ENCODE results near the gene TCTA. TPM values are rescaled to one million over a fixed set of nuclear protein-coding genes. Genes with fewer than 3 reads are reported as not detected.

Gene TCTA
- polyA plus RNA-seq, 3 donors, result 22.4 to 35.5 (median 26.7) TPM

- Mint-ChIP-seq H3K27ac (peak overlapping the region; percentile 68 to 95 (median 82)), H3K36me3 (peaks cover 18 to 45% of the 10 kb centered on the region in 2 donors), H3K4me1 (peaks cover 55% of the 10 kb centered on the region), H3K9me3 (peaks cover 0 to 2% (median 0%) of the 10 kb centered on the region in 7 donors), H3K27me3 (ENCODE audit: low read depth in 3 of 3) (peaks cover 0 to 2% (median 0%) of the 10 kb centered on the region in 3 donors), H3K4me3 (no peak overlapping the region)
- Histone ChIP-seq H3K4me2 (replicated peaks; ENCODE audit: extremely low read depth, low read length, poor library complexity, severe bottlenecking) (no peak overlapping the region), H3K9ac (ENCODE audit: insufficient read depth, low read length, poor library complexity, severe bottlenecking) (no peak overlapping the region), H3K27ac (ENCODE audit: low read depth in 1 of 2, low read length in 2 of 2) (peak overlapping the region; percentile 63 to 81), H3K4me1 (ENCODE audit: control insufficient read depth in 1 of 2, insufficient read depth in 2 of 2, low read length in 2 of 2) (peaks cover 53 to 60% of the 10 kb centered on the region in 2 donors), H3K27me3 (ENCODE audit: control insufficient read depth in 2 of 2, insufficient read depth in 2 of 2, low read length in 2 of 2) (no peaks in the 10 kb centered on the region), H3K9me3 (replicated peaks in 1 of 2; ENCODE audit: control insufficient read depth in 1 of 2, insufficient read depth in 1 of 2, low read length in 2 of 2) (no peaks in the 10 kb centered on the region), H3K79me2 (ENCODE audit: insufficient read depth, low read length) (peaks cover 73% of the 10 kb centered on the region), H4K20me1 (ENCODE audit: insufficient read depth, low read length) (peaks cover 44% of the 10 kb centered on the region), H3K4me3 (replicated peaks in 1 of 3; ENCODE audit: low read depth in 2 of 3, low read length in 3 of 3) (no peak overlapping the region), H2AFZ (ENCODE audit: insufficient read depth, low read depth, low read length, poor library complexity, severe bottlenecking) (no peak overlapping the region), H3K36me3 (replicated peaks in 1 of 2; ENCODE audit: control insufficient read depth in 1 of 2, insufficient read depth in 2 of 2, low read length in 2 of 2) (peaks cover 7 to 19% of the 10 kb centered on the region in 2 donors)
- TF ChIP-seq, protein P1, sequence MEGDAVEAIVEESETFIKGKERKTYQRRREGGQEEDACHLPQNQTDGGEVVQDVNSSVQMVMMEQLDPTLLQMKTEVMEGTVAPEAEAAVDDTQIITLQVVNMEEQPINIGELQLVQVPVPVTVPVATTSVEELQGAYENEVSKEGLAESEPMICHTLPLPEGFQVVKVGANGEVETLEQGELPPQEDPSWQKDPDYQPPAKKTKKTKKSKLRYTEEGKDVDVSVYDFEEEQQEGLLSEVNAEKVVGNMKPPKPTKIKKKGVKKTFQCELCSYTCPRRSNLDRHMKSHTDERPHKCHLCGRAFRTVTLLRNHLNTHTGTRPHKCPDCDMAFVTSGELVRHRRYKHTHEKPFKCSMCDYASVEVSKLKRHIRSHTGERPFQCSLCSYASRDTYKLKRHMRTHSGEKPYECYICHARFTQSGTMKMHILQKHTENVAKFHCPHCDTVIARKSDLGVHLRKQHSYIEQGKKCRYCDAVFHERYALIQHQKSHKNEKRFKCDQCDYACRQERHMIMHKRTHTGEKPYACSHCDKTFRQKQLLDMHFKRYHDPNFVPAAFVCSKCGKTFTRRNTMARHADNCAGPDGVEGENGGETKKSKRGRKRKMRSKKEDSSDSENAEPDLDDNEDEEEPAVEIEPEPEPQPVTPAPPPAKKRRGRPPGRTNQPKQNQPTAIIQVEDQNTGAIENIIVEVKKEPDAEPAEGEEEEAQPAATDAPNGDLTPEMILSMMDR (IDR thresholded peaks at IDR 0.05), result no peak
- intact Hi-C loops (cut with micrococcal nuclease), result loop anchor here (5.0 to 10.0 kb wide), 4 partner anchors 33 to 77 kb away; partner anchors contain the start of gene GPX1 (in 1 of the 2)
- no peak for DNase-seq
- WGBS (ENCODE audit: insufficient coverage), result 50% methylated on average over 1 of the region's 2 CpGs
Observed at GRCh38 chr3:49414753-49415152, 2.5 kb downstream of the TCTA start.

DNA sequence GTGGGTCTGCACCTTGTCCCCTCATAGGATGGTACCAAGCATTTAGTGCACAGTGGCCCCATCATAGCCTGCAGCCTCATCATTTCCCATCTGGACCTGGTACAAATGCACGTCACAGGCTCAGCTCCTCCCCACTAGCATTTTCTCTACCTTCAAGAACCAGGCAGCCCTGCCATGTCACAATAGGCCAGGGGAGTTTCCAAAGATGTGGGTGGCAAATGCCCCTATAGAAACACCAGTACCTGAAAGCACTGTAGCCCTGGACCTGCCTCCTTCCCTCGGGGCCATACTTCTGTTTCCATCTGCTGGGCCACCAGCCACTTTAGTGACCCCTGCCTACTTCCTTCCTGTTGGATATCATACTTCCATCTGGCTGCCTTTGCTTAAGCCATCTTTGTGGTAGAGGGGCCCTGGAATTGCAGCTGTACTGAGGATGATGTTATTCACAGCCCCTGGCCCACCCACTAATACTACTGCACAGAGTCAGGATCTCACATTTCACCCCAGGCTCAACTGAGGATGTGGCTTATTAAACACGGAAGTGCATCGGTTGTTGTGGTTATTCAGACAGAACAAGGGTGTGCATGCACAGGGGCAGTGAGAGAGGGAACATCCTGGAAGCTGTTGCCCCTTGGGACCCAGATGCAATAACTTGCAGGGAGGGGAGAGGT is 3.8 kb downstream of the TCTA start:
- no peaks in the 10 kb centered on the region for H3K27me3 ChIP-seq (ENCODE audit: control insufficient read depth in 2 of 2, insufficient read depth in 2 of 2, low read length in 2 of 2)
- peaks cover 0 to 2% (median 0%) of the 10 kb centered on the region in 7 donors for H3K9me3 Mint-ChIP-seq
- H3K79me2 ChIP-seq (ENCODE audit: insufficient read depth, low read length), result peaks cover 60% of the 10 kb centered on the region
- intact Hi-C loops (cut with micrococcal nuclease), result loop anchor here in 1 of 2 donors (10.0 kb wide), 1 partner anchor 49 kb away; no protein-coding TSS in a partner anchor
- H3K4me3 Mint-ChIP-seq, result peak overlapping the region; percentile 37 to 72
- H3K4me1 Mint-ChIP-seq, result peaks cover 53% of the 10 kb centered on the region
- peak overlapping the region; percentile 31 for H3K9ac ChIP-seq (ENCODE audit: insufficient read depth, low read length, poor library complexity, severe bottlenecking)
- DNase-seq, result peak; percentile 42 to 80 (median 57)
- peaks cover 31% of the 10 kb centered on the region for H4K20me1 ChIP-seq (ENCODE audit: insufficient read depth, low read length)
- peak overlapping the region; percentile 88 to 95 (median 91) for H3K27ac Mint-ChIP-seq
- peak overlapping the region; percentile 32 for H3K4me2 ChIP-seq (replicated peaks; ENCODE audit: extremely low read depth, low read length, poor library complexity, severe bottlenecking)
- 0% methylated on average over 1 of the region's 4 CpGs for WGBS (ENCODE audit: insufficient coverage)
- H3K36me3 Mint-ChIP-seq, result peaks cover 26 to 50% of the 10 kb centered on the region in 2 donors
- H3K4me1 ChIP-seq (ENCODE audit: control insufficient read depth in 1 of 2, insufficient read depth in 2 of 2, low read length in 2 of 2), result peaks cover 47 to 50% of the 10 kb centered on the region in 2 donors
- peak overlapping the region; percentile 5 for H2AFZ ChIP-seq (ENCODE audit: insufficient read depth, low read depth, low read length, poor library complexity, severe bottlenecking)
- H3K4me3 ChIP-seq (replicated peaks in 1 of 3; ENCODE audit: low read depth in 2 of 3, low read length in 3 of 3), result peak overlapping the region in 1 of 3 experiments; percentile 13
- peaks cover 0 to 2% (median 0%) of the 10 kb centered on the region in 3 donors for H3K27me3 Mint-ChIP-seq (ENCODE audit: low read depth in 3 of 3)
- peaks cover 7 to 27% of the 10 kb centered on the region in 2 donors for H3K36me3 ChIP-seq (replicated peaks in 1 of 2; ENCODE audit: control insufficient read depth in 1 of 2, insufficient read depth in 2 of 2, low read length in 2 of 2)
- H3K9me3 ChIP-seq (replicated peaks in 1 of 2; ENCODE audit: control insufficient read depth in 1 of 2, insufficient read depth in 1 of 2, low read length in 2 of 2), result no peaks in the 10 kb centered on the region
- H3K27ac ChIP-seq (ENCODE audit: low read depth in 1 of 2, low read length in 2 of 2), result peak overlapping the region; percentile 63 to 81
- TF ChIP-seq, protein P1 (IDR thresholded peaks at IDR 0.05), result no peak

Measured in CD14-positive monocyte (primary cell).